ENCODE data around the gene HIPK2. TPM values are rescaled to one million over a fixed set of nuclear protein-coding genes. Genes with fewer than 3 reads are reported as not detected.

HIPK2 gene
- total RNA-seq, 1 experiment from 2014 or later = 64.3 TPM

DNA sequence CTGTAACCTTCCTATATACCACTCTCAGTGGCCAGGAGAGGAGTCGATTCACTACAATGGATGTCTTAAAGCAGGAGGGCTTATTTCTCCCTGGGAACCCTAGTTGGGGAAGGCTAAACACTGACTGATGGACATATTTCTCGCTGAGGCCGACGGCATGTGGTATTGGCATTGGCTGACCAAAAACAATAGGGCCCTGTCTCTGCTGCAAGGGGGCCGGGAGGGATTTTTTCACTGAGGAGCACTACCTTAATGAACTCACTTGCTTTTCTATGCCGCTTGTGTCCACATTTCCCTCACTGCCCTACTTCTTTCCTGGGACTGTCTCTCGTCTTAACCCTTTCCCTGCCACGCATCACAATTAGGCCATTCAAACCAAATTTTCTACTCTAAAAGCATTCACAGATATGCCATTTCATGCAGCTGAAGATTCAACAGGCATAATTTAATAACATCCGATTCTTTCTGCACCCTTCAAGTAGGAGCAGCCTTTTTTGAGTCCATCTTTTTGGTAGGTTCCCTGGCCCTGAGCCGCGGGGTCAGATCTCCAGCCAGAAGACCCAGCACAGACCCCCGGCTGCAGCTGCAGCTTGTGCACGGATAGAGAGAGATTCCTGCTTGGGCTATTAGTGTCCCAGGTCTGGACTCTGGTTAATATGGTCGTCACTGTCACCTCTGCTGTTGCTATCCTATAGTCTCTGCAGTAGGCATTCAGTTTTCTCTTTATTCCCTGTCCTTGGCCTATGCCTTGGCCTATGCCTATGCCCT is 118.7 kb downstream of the HIPK2 start:
- no peak for DNase-seq (ENCODE audit: unreplicated experiment)
- BruUV-seq (replicated peaks) = no TSS peak
- H3K9me3 Mint-ChIP-seq (ENCODE audit: unreplicated experiment) = no peaks in the 10 kb centered on the region
- H3K27me3 Mint-ChIP-seq (ENCODE audit: insufficient read depth, unreplicated experiment) = no peaks in the 10 kb centered on the region
- ChIA-PET CTCF (interaction anchor here (0.6 to 6.7 kb wide), 3 partner anchors 13 to 181 kb away, joined by 3 to 64 read pairs (median 3); no protein-coding TSS in a partner anchor), POLR2A (interaction anchor here (1.3 to 1.5 kb wide), 2 partner anchors 11 to 26 kb away, joined by 4 to 5 read pairs; no protein-coding TSS in a partner anchor)
- H3K27ac Mint-ChIP-seq (ENCODE audit: low read depth, unreplicated experiment) = peak overlapping the region; percentile 73
- no peak overlapping the region for H3K4me3 Mint-ChIP-seq (ENCODE audit: unreplicated experiment)
- peaks cover 24% of the 10 kb centered on the region for H3K36me3 Mint-ChIP-seq (ENCODE audit: insufficient read depth, unreplicated experiment)
- H3K4me1 Mint-ChIP-seq (ENCODE audit: insufficient read depth, unreplicated experiment) = peaks cover 77% of the 10 kb centered on the region
- intact Hi-C loops (cut with micrococcal nuclease) = no loop called here
- TF ChIP-seq CTCF (IDR thresholded peaks at IDR 0.05; ENCODE audit: unreplicated experiment) = no peak

- Mint-ChIP-seq H3K4me1 (ENCODE audit: insufficient read depth, unreplicated experiment) (peaks cover 73% of the 10 kb centered on the region), H3K9me3 (ENCODE audit: unreplicated experiment) (no peaks in the 10 kb centered on the region), H3K4me3 (ENCODE audit: unreplicated experiment) (no peak overlapping the region), H3K27me3 (ENCODE audit: insufficient read depth, unreplicated experiment) (no peaks in the 10 kb centered on the region), H3K27ac (ENCODE audit: low read depth, unreplicated experiment) (no peak overlapping the region), H3K36me3 (ENCODE audit: insufficient read depth, unreplicated experiment) (peaks cover 19% of the 10 kb centered on the region)
- ChIA-PET CTCF (interaction anchor here (4.3 kb wide), 1 partner anchor 13 kb away, joined by 25 read pairs; no protein-coding TSS in a partner anchor), POLR2A (interaction anchor here (0.6 kb wide), 2 partner anchors 13 to 47 kb away, joined by 3 to 4 read pairs; no protein-coding TSS in a partner anchor)
- no TSS peak for BruUV-seq (replicated peaks)
- DNase-seq (ENCODE audit: unreplicated experiment) = no peak
- intact Hi-C loops (cut with micrococcal nuclease) = no loop called here
- TF ChIP-seq CTCF (IDR thresholded peaks at IDR 0.05; ENCODE audit: unreplicated experiment) = no peak
Observed at GRCh38 chr7:139658296-139658695, 119.5 kb downstream of the HIPK2 start.

GRCh38 chr7:139657725-139658124 is 120.1 kb downstream of the HIPK2 start:
- CTCF ChIA-PET = interaction anchor here (0.6 to 4.3 kb wide), 3 partner anchors 12 to 346 kb away, joined by 3 to 25 read pairs (median 4); no protein-coding TSS in a partner anchor
- POLR2A ChIA-PET = interaction anchor here (0.6 kb wide), 2 partner anchors 12 to 47 kb away, joined by 3 to 4 read pairs; no protein-coding TSS in a partner anchor
- no peak for TF ChIP-seq CTCF (IDR thresholded peaks at IDR 0.05; ENCODE audit: unreplicated experiment)
- Mint-ChIP-seq H3K27ac (ENCODE audit: low read depth, unreplicated experiment) (no peak overlapping the region), H3K4me1 (ENCODE audit: insufficient read depth, unreplicated experiment) (peaks cover 68% of the 10 kb centered on the region), H3K9me3 (ENCODE audit: unreplicated experiment) (no peaks in the 10 kb centered on the region), H3K27me3 (ENCODE audit: insufficient read depth, unreplicated experiment) (no peaks in the 10 kb centered on the region), H3K4me3 (ENCODE audit: unreplicated experiment) (no peak overlapping the region), H3K36me3 (ENCODE audit: insufficient read depth, unreplicated experiment) (peaks cover 24% of the 10 kb centered on the region)
- DNase-seq (ENCODE audit: unreplicated experiment) = no peak
- BruUV-seq (replicated peaks) = no TSS peak
- intact Hi-C loops (cut with micrococcal nuclease) = no loop called here

- no peaks in the 10 kb centered on the region for H3K27me3 Mint-ChIP-seq (ENCODE audit: insufficient read depth, unreplicated experiment)
- no peak overlapping the region for H3K4me3 Mint-ChIP-seq (ENCODE audit: unreplicated experiment)
- intact Hi-C loops (cut with micrococcal nuclease) = no loop called here
- H3K4me1 Mint-ChIP-seq (ENCODE audit: insufficient read depth, unreplicated experiment) = peaks cover 69% of the 10 kb centered on the region
- POLR2A ChIA-PET = no interaction called here
- no peaks in the 10 kb centered on the region for H3K9me3 Mint-ChIP-seq (ENCODE audit: unreplicated experiment)
- CTCF ChIA-PET = interaction anchor here (0.6 to 4.3 kb wide), 2 partner anchors 11 to 40 kb away, joined by 3 to 25 read pairs; no protein-coding TSS in a partner anchor
- DNase-seq (ENCODE audit: unreplicated experiment) = no peak
- H3K27ac Mint-ChIP-seq (ENCODE audit: low read depth, unreplicated experiment) = peak overlapping the region; percentile 60
- peaks cover 18% of the 10 kb centered on the region for H3K36me3 Mint-ChIP-seq (ENCODE audit: insufficient read depth, unreplicated experiment)
- TF ChIP-seq CTCF (IDR thresholded peaks at IDR 0.05; ENCODE audit: unreplicated experiment) = no peak
- no TSS peak for BruUV-seq (replicated peaks)
Observed at GRCh38 chr7:139656387-139656786, 121.4 kb downstream of the HIPK2 start.
